GM18498 (cell line): ENCODE data around the gene STAT5B.
A peak's percentile ranks its signal among the peaks of the same experiment; 100 is the strongest.

ENCODE experiments used
- ATAC-seq: cut with Tn5 transposase; IDR thresholded peaks from one replicate; pipeline ENCODE4 v1.9.1; 2021; ENCODE audit warnings: mild to moderate bottlenecking, moderate library complexity; ENCODE audit not compliant: unreplicated experiment

Gene STAT5B

DNA sequence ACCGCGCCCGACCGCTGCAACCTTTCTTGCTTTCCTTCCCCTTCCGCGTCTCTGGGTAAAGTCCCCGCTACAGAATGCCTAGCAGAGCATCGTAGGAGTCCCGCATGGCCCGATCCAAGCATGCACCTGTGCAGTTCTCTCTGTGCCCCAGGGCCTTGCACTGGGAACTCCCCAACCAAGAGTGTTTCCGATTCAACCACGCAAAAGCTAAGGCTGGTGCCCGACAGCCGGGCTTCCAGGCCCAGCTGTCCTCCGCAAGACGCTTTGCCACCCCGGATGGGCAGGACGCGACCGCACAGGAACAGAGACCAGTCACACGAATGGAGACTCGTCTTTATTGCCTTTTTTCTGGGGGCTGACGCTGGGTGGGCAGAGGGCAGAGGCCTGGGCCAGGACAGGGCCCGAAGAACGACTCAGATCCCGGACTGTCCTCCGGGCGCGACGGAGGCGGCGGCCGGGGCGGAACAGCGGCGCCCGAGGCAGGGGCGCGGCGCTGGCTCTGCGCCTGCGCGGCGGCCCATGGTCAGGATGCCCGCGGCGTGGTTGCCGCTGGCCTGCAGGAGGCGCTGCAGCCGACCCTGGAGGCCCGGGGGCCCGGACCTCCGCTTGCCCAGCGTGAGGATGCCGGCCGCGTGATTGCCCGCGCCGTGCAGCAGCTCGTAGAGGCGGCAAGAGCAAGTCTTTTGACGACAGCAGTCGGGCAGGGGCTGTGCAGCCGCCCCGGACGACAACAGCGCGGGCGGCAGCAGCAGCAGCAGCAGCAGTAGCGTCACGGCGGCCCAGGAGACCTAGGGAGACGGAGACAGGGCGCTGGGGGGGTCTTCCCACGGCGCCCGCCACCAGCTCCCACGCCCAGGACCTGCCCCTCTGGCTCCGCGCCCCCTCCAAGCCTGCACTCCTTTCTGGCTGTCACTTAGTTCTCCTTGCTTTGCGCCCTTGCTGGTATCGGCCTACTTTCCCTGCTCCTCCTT, 92.2 kb downstream of the STAT5B start:
- peak; percentile 66 for ATAC-seq

DNA sequence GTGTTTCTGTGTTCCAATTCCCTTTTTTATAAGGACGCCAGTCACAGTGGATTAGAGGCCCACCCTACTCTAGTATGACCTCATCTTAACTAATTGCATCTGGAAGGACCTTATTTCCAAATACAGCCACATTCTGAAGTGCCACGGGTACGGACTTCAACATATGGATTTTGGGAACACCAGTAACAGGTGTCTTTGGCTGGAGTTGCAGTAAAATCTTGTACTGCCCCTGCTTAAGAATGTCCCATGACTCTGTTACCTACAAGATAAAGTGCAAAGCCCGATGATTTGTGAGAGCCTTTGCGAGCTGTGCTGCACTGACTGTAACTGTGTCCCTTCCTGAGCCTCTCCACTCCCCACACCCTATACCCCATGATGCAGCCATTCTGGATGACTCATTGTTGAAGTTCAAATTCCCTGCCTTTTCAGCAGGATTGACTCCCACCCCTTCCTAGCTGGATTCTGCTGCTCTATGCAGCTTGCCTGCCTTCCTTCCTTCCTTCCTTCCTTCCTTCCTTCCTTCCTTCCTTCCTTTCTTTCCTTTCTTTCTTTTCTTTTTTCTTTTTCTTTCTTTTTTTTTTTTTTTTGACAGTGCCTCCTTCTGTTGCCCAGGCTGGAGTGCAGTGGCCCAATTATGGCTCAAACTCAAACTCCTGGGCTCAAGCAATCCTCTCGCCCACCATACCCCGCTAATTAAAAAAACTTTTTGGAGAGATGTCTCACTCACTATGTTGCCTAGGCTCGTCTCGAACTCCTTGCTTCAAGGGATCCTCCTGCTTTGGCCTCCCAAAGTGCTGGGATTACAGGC, 93.1 kb downstream of the STAT5B start:
- no peak for ATAC-seq

DNA sequence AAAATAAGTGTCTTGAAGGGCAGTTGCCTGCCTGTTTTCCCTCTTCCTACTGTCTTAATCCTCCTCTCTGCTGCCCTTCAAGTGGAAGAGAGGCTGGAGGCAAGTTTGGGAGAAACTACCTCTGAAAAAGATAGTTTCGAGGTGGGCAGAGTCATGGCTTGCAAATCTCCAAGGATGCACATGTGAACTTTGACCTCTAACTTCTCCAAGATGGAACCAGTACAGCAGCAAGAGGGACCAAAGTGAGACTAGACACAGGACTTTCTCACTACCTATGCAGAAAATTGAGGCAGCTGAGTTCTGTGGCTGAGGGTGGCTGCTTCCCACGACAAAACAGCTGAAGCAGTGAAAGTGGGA, 94.4 kb downstream of the STAT5B start:
- no peak for ATAC-seq

DNA sequence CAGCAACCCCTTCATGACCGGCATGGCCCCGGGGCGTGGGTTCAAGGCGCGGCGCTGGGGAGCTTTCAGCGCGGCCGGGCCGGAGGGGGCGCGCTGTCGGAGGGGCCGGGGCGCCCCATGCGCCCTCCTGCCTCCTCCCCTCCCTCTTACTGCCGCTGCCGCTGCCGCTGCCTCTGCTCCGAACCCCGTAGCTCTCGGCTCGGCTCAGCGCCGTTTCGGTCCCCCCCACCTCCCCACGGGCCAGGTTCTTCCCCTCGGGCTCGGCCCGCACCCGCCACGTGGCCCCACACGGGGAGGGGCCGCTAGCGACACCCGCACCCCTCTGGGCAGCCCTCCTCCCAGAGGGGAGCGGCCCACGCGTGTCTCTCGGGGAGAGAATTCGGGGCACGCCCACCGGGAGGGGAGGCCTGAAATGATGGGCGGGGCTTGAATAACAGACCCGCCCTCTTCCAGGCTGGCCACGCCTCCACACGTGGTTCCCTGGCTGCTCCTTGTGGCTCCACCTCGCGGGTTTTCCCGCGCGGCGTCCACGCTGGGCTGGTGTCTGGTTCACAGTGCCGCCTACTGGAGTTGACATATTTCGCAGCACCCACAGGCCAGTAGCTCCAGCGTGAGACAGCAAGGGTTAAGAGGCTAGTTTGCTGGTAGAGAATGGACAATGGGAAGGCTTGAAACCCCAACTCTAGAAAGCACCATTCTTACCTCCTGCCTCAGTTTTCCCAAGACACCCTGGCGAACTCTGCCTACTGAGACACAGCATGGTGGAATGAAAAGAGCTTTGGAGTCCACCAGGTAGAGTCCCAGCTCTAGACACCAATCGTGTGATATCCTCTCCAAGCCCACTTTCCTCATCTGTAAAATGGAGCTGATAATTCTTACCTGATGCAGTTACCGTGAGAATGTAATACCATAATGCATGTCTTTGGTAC, 95.0 kb downstream of the STAT5B start, which contains the start of gene KCNH4:
KCNH4 (minus strand) TSS at position 221 of the 929 bp plus-strand sequence; CDS start at position 24, 197 bp downstream.
- ATAC-seq: peak; percentile 57

DNA sequence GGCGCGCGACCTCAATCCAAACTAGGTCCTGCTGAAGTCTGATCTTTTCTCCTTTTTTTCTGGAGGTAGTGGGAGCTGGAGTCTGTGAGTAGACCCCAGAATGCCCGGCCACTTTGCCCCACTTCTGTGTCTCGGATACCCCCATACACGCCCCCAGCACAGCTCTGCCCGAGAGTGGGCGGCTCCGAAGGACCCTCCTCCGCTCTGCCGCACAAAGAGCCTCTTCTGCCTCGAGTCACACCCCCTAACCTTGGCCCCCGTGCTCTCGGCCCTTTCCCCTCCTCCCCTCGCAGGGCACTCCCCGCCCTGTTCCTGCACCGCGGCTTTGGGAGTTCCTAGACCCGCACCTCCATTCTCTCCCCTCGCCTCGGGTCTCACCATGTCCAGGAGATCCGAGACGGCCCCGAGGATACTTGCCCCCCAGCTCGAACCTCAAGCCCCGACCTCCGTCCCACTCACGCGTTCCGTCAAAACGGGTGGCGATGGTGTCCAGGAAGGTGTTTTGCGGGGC, 95.7 kb downstream of the STAT5B start:
- ATAC-seq: no peak

DNA sequence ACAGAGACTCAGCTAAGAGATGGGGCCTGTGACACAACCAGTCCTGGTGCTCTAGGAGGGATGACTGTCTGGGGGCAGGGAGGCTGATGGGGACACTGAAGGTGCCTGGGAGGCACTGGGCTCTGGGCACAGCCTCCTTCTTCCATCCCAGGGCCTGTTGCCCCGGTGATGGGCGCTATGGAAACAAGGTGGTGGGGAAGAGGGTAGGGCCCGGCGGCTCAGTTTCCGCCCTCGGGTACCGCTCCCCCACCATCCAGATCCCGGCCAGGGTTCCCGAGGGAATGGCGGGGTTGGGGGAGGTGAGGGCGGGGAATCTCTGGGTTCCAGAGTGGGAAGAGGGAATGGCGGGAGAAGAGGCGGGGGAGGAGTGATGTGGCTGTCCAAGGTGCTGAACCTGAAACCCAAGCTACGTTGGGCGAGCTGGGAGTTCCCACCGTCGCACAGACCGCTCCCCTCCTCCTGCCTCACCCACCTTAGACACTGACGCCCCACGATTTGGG, 96.2 kb downstream of the STAT5B start:
- ATAC-seq: no peak

DNA sequence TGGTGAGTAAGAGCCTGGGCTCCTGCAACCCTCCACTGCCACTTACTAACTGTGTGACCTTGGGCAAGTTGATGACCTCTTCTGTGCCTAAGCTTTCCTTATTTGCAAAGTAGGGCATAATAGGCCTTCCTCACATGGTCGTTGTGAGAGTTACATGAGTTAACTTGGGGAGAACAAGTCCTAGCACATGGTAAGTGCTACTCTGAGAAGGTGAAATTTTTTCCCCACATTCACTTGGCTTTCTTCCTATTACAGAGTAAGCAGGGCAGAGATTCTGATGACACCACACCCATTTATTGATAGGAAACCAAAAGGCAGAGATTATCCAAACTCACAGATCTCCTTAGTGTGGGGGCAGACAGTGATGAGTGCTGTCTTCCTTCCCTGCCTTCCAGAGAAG, 96.9 kb downstream of the STAT5B start:
- no peak for ATAC-seq

DNA sequence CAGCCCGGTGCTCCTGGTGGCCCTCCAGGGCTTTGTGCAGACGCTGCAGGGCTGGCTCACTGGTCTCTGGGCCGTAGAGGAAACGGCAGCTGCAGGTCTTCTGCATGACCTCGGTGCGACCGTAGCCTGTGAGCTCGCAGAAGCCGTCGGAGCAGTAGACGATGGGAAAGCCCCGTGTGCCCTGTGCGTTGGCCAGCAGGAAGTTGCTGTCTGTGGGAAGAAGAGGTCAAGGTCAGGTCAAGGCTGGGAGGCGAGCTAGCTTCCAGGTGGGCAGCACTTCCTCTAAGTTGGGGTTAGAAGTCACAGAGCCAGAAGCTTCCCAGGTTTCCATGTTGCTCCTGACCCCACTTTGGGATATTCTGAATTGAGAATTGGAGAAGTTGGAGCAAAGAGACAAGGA, 97.4 kb downstream of the STAT5B start:
- ATAC-seq: no peak

DNA sequence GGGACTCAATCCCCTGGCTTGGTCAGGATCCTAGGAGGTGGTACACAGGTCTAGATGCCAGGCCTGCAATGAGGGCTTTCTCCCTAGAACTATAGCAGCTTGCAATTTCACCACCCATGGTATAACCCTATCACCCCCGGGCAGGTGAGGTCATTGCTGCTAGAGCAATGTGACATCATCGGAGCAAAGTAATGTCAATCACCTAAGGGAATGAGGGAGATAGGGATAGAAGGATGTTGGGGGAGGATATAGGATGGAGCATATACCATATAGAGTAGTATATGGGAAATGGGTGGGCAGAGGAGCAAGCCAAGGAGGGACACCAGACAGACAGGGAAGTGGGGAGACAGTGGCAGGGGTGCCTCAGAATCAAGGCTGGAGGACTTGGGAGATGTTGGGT, 98.5 kb downstream of the STAT5B start:
- no peak for ATAC-seq

DNA sequence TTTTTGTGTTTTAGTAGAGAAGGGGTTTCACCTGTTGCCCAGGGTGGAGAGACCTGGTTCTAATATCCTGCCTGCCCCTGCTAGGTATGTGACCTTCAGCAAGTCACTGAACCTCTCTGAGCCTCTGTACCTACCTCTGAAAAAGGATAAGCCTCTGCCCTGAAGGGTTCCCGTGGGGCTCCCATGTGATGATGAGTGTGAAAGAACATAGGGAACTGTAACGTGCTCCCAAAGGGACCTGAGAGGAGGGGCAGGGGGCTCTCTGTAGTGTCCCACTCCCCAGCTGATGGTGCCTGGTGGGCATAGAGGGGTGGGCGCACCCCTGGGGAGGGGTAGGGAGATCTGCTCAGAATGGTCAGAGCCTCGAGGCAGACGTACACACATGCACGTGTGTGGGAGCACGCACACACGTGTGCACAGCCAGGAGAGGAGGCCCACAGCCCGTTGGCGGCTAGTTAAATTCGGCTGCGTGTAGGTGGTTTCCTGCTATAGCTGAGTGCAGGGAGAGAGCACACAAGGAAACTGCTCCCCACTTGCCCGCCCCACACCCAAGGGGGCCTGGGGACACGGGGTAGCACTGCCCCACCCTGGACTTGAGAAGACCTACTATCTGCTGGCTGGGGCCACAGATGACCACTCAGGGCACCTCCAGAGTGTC, 101.9 kb downstream of the STAT5B start:
- no peak for ATAC-seq

DNA sequence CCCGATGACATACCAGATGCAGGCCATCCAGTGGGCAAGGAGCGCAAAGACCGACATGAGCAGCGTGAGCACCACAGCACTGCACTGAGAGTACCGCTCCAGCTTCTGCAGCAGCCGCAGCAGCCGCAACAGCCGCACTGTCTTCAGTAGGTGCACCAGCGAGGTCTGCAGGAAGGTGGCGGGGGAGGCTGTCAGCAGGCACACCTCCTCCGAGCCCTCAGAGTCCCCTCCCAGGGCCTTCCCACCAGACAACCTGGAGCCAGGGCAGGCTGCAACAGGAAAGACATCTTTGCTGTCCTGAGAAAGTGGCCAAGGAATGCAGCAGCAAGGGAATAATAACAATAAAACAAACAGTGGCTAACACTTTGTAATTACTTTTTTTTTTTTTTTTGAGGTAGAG, 104.4 kb downstream of the STAT5B start:
- ATAC-seq: no peak

DNA sequence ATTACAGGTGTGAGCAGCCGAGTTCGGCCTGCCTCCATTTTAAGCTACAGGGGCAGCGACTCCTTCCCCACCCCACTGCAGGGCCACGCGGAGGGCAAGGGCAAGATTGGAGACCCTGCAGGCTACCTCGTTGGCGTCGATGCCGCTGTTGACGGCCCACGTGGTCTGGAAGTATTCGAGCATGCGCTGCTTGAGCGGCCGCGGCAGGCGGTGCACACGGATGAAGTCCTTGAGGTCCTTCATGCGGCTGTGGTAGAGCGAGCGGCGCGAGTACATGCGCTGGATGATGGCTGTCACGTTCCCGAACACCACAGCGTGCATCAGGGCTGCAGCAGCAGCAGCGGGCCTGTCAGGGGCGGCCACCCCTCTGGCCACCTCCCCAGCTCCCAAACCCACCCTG, 106.8 kb downstream of the STAT5B start:
- ATAC-seq: no peak

DNA sequence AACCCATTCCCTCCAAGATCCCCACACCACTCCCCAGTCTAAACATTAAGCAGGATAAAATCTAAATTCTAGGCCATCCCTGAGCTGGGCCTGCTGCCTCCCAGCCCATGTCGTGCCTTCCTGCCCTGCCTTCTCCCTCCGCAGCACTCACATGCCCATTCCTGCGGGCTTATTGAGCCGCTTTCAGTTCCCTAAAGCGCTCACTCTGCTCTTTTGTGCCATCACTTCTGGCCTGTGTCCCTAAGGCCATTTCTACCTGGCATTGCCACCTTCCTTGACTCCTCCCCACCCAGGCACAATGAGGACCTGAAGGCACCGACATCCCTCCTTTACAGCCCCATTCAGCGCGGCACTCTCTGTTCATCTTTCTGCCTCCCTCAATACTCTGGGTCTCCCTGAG, 108.4 kb downstream of the STAT5B start:
- ATAC-seq: no peak

DNA sequence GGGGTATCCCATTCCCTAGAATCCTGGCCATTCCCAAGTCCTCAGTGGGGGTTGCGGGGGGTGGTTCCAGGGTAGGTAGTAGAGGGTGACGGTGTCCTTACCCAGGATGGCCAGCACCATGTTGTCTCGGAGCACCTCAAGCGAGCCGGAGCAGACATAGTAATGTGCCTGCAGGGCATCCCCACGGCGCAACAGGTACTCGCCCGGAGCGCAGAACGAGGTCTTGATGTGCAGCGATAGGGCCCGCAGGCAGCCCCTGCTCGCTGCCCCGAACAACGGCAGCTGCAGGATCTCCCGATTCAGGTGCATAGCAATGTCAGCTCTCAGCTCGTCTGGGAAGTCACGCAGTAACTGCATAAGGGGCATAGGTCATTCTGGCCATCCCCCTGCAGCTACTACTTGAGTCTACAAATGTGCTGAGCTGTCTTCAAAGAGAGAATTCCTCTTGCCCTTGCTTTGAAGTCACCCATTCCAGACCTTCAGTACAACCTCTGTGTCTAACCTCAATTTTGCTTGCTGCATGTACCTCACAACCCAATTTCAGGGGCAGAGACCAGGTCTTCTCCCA, 109.9 kb downstream of the STAT5B start:
- no peak for ATAC-seq

DNA sequence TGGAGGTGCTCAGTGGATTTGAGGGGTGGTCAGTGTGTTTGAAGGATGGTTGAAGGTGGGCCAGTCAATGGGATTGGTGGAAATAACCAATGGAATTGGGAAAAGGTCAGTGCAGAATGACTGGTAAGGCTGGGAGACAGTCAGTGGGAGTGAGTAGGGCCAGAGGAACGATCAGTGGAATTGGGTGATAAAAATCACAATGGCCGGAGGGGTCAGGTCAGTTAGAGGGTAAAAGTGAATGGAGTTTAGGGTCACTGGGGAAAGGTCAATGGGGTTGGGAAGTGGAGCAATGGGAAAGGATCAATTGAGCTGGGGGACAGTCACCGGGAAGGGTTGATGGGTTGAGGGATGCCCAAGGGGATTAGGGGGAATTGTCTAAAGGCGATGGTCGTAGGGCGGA, 110.4 kb downstream of the STAT5B start:
- ATAC-seq: no peak

DNA sequence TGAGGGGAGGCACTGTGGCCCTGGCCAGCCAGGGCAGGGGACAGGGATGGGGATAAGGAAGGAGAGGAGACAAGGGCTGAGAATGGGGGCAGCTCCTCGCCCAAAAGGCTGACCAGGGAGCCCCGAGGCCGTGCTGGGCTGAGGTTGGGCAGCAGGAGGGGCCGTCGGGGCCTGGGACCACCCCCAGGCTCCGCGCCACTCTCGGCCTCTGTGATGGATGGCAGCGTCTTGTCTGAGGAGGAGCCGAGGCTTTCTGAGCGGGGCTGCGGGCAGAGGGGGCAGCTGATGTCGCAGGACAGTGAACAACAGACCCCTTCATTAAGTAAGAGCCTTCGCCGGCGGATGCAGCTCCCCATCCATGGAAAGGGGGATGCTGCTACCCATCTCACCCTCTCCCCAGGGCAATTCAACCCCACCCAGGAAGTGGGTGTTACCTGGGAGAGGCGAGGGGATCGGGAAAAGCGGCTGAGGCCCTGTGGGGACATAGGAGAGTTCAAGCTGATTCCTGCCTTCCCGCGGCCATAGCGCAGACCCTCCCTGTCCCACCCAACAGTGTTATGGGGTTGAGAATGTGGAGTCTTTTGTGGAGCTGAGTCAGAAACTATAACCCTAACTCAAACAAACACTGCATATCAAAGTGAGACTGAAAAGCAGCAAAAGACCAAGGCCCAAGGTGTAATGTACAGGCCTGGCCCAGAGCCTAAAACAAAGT, 112.3 kb downstream of the STAT5B start:
- ATAC-seq: no peak

DNA sequence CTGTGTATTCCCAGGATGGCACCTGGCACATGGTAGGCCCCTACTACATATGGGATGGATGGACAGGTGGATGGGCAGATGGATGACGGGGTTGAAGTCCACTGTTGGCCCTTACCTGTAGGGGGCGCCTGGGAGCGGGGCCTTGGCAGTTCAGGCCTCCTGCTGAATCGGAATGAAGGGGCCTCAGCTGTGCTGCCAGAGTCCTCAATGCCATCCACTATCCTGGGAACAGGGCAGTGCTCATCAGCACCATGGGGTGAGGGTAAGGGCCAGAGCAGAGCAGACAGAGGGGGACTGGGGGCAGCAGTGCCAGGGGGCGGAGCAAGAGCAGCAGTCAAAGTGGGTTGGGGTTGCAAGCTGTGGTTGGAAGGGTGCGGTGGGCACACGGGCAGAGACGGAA, 113.1 kb downstream of the STAT5B start:
- no peak for ATAC-seq

DNA sequence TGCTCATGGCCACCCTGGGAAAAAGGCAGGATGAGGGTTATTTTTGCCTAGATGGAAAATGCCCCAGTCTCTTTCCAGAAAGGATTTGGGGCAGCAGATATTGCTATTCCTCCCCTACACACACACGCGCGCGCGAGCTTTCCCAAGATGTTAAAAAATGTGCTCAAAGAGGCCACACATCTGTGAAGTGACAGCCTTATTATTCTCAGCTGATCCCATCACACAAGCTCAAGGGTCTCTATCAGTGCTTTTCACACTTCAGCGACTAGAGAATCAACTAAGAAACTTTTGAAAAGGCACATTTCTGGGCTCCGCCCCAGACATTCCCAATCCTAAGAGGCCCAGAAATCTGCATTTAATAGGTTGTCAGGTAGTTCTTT, 115.7 kb downstream of the STAT5B start:
- ATAC-seq: no peak
